DND-41 (cell line): ENCODE results near the gene CD79A.

Experiments used
- ATAC-seq: fragments of 200-7000 bp; cut with Tn5 transposase; 3 replicates; pipeline ENCODE4 v1.9.1; 2021; ENCODE audit warnings: low read depth; ENCODE audit not compliant: insufficient read depth
- DNase-seq: peaks from one replicate; pipeline ENCODE4 v3.0.0-alpha.2; 2020
- H2AFZ ChIP-seq: 2 replicates; pipeline ENCODE4 v1.6.0; 2012; ENCODE audit warnings: low read depth, low read length
- H3K27ac ChIP-seq: 2 replicates; pipeline ENCODE4 v1.5.1; 2012; ENCODE audit warnings: low read length, inconsistent platforms
- H3K27me3 ChIP-seq: fragments of 200-600 bp; sonication (generic); 2 replicates; pipeline ENCODE4 v1.6.0; 2012; ENCODE audit warnings: low read length, mild to moderate bottlenecking, inconsistent platforms; ENCODE audit not compliant: insufficient read depth, poor library complexity
- H3K36me3 ChIP-seq: 2 replicates; pipeline ENCODE4 v1.5.1; 2012; ENCODE audit warnings: low read length, inconsistent platforms; ENCODE audit not compliant: insufficient read depth
- H3K4me1 ChIP-seq: 2 replicates; pipeline ENCODE4 v1.5.1; 2012; ENCODE audit warnings: mild to moderate bottlenecking, low read length; ENCODE audit not compliant: insufficient read depth
- H3K4me2 ChIP-seq: 2 replicates; pipeline ENCODE4 v1.6.0; 2012; ENCODE audit warnings: mild to moderate bottlenecking, moderate library complexity, low read length, inconsistent platforms; ENCODE audit not compliant: insufficient read depth
- H3K4me3 ChIP-seq, 2 experiments: fragments of 200-600 bp in 1 of 2; shearing (Covaris generic) in 1 of 2; 2 replicates each; pipeline ENCODE4 v1.5.1; 2012 to 2016; ENCODE audit warnings: inconsistent platforms in 2 of 2, low read length in 2 of 2, mild to moderate bottlenecking in 2 of 2, low read depth in 1 of 2, moderate library complexity in 1 of 2
- H3K79me2 ChIP-seq: 2 replicates; pipeline ENCODE4 v1.6.0; 2012; ENCODE audit warnings: low read length, inconsistent platforms; ENCODE audit not compliant: insufficient read depth
- H3K9ac ChIP-seq: 2 replicates; pipeline ENCODE4 v1.6.0; 2012; ENCODE audit warnings: low read depth, mild to moderate bottlenecking, inconsistent platforms, low read length, moderate library complexity
- H3K9me3 ChIP-seq: 2 replicates; pipeline ENCODE4 v1.5.1; 2012; ENCODE audit warnings: low read length, moderate library complexity, mild to moderate bottlenecking, inconsistent platforms; ENCODE audit not compliant: insufficient read depth, severe bottlenecking
- H4K20me1 ChIP-seq: 2 replicates; pipeline ENCODE4 v1.6.0; 2012; ENCODE audit warnings: low read length; ENCODE audit not compliant: insufficient read depth
- CTCF ChIP-seq: IDR thresholded peaks from 2 replicates; pipeline ENCODE4 v1.5.1; 2012; ENCODE audit warnings: borderline replicate concordance, low read length, moderate library complexity, mild to moderate bottlenecking; ENCODE audit not compliant: poor library complexity, severe bottlenecking; ENCODE audit errors: extremely low read depth
- EZH2 ChIP-seq: IDR thresholded peaks from 3 replicates; pipeline ENCODE4 v1.6.1; 2012; ENCODE audit warnings: borderline replicate concordance, low read depth, mild to moderate bottlenecking, moderate library complexity, low read length, inconsistent platforms; ENCODE audit not compliant: severe bottlenecking

CD79A gene

GRCh38 chr19:41879080-41879479, 2.0 kb downstream of the CD79A start:
- DNase-seq (no peak), ATAC-seq (no peak)
- H3K36me3 ChIP-seq = peaks cover 47% of the 10 kb centered on the region
- no peak overlapping the region for H2AFZ ChIP-seq
- peak overlapping the region; percentile 83 for H3K9ac ChIP-seq
- peaks cover 6% of the 10 kb centered on the region; the same call in 1 of the 2 replicates for H4K20me1 ChIP-seq
- H3K27ac ChIP-seq = peak overlapping the region; percentile 98
- peaks cover 83% of the 10 kb centered on the region for H3K4me1 ChIP-seq
- H3K4me2 ChIP-seq = peak overlapping the region; percentile 96
- no peaks in the 10 kb centered on the region for H3K9me3 ChIP-seq
- no peak for TF ChIP-seq CTCF
- no peak for TF ChIP-seq EZH2
- H3K4me3 ChIP-seq = peak overlapping the region in 1 of 2 experiments; percentile 80; a peak in 2 of 4 replicates
- H3K79me2 ChIP-seq = peaks cover 52% of the 10 kb centered on the region
- H3K27me3 ChIP-seq = no peaks in the 10 kb centered on the region

- DNase-seq (no peak), ATAC-seq (no peak)
- H3K9me3 ChIP-seq = no peaks in the 10 kb centered on the region
- peak overlapping the region; percentile 83; the same call in 1 of the 2 replicates for H3K9ac ChIP-seq
- peak overlapping the region; percentile 98 for H3K27ac ChIP-seq
- no peak for TF ChIP-seq CTCF
- TF ChIP-seq EZH2 = no peak
- no peak overlapping the region for H2AFZ ChIP-seq
- H3K27me3 ChIP-seq = no peaks in the 10 kb centered on the region
- peak overlapping the region in 1 of 2 experiments; percentile 80; a peak in 1 of 4 replicates for H3K4me3 ChIP-seq
- H3K36me3 ChIP-seq = peaks cover 55% of the 10 kb centered on the region
- peak overlapping the region; percentile 96 for H3K4me2 ChIP-seq
- peaks cover 12% of the 10 kb centered on the region for H4K20me1 ChIP-seq
- H3K79me2 ChIP-seq = peaks cover 59% of the 10 kb centered on the region
- peaks cover 81% of the 10 kb centered on the region for H3K4me1 ChIP-seq
Observed at GRCh38 chr19:41879670-41880328, 2.7 kb downstream of the CD79A start.

- Histone ChIP-seq H3K4me3 (no peak overlapping the region), H2AFZ (no peak overlapping the region), H3K4me2 (peak overlapping the region; percentile 96), H4K20me1 (peaks cover 15% of the 10 kb centered on the region), H3K9ac (peak overlapping the region; percentile 83; the same call in 1 of the 2 replicates), H3K36me3 (peaks cover 59% of the 10 kb centered on the region), H3K27me3 (no peaks in the 10 kb centered on the region), H3K79me2 (peaks cover 65% of the 10 kb centered on the region), H3K27ac (peak overlapping the region; percentile 98; the same call in 1 of the 2 replicates), H3K4me1 (peaks cover 81% of the 10 kb centered on the region), H3K9me3 (no peaks in the 10 kb centered on the region)
- DNase-seq (no peak), ATAC-seq (no peak)
- TF ChIP-seq EZH2 (no peak), CTCF (no peak)
Observed at GRCh38 chr19:41880329-41880708, 3.2 kb downstream of the CD79A start.
